Mesenchymal stem cell (in vitro differentiated cells and primary cell): ENCODE results near the gene C10orf143.
"Not testable (repeated sequence)": the region's sequence is repeated elsewhere in the genome, so short reads cannot be mapped to it uniquely, and the experiment has no call there.

Experiments used
- DNase-seq: peaks from one replicate; pipeline ENCODE4 v3.0.0-alpha.2; 2013
- H2AFZ ChIP-seq: one replicate; pipeline ENCODE4 v1.6.1; 2013; ENCODE audit warnings: low read depth, mild to moderate bottlenecking, control low read depth, inconsistent platforms, low read length, moderate library complexity
- H2AK5ac ChIP-seq: 2 replicates; pipeline ENCODE4 v1.6.1; 2013; ENCODE audit warnings: low read length, moderate library complexity, mild to moderate bottlenecking, inconsistent platforms; ENCODE audit not compliant: severe bottlenecking
- H2BK120ac ChIP-seq: one replicate; pipeline ENCODE4 v1.6.1; 2013; ENCODE audit warnings: low read depth, mild to moderate bottlenecking, inconsistent platforms, low read length, moderate library complexity
- H2BK12ac ChIP-seq, 2 experiments: one replicate each; pipeline ENCODE4 v1.6.1; 2013; ENCODE audit warnings: inconsistent platforms in 2 of 2, low read length in 2 of 2, mild to moderate bottlenecking in 2 of 2, moderate library complexity in 2 of 2, control low read depth in 1 of 2
- H2BK15ac ChIP-seq: one replicate; pipeline ENCODE4 v1.6.1; 2013; ENCODE audit warnings: mild to moderate bottlenecking, low read depth, inconsistent platforms; ENCODE audit not compliant: poor library complexity, severe bottlenecking
- H2BK5ac ChIP-seq: 2 replicates; pipeline ENCODE4 v1.6.1; 2013; ENCODE audit warnings: low read depth, mild to moderate bottlenecking, low read length, control low read depth, inconsistent platforms; ENCODE audit not compliant: poor library complexity, severe bottlenecking
- H3K14ac ChIP-seq, 2 experiments: one replicate each; pipeline ENCODE4 v1.6.1; 2013; ENCODE audit warnings: inconsistent platforms in 2 of 2, low read length in 2 of 2, control low read depth in 1 of 2, mild to moderate bottlenecking in 1 of 2, moderate library complexity in 1 of 2
- H3K18ac ChIP-seq, 2 experiments: one replicate each; pipeline ENCODE4 v1.6.1; 2013; ENCODE audit warnings: inconsistent platforms in 2 of 2, low read length in 2 of 2, control low read depth in 1 of 2, low read depth in 1 of 2, mild to moderate bottlenecking in 1 of 2
- H3K23ac ChIP-seq, 2 experiments: one replicate each; pipeline ENCODE4 v1.6.1; 2013; ENCODE audit warnings: inconsistent platforms in 2 of 2, low read length in 2 of 2, mild to moderate bottlenecking in 2 of 2, moderate library complexity in 2 of 2, control low read depth in 1 of 2
- H3K27ac ChIP-seq: 2 replicates; pipeline ENCODE4 v1.5.1; 2013; ENCODE audit warnings: mild to moderate bottlenecking, moderate library complexity, low read length, control low read depth, inconsistent platforms; ENCODE audit not compliant: poor library complexity, severe bottlenecking
- H3K27me3 ChIP-seq, 2 experiments: 2 replicates each; pipeline versions ENCODE4 v1.6.1 to v1.7.0; 2013; ENCODE audit warnings: low read length in 2 of 2, mild to moderate bottlenecking in 2 of 2, moderate library complexity in 2 of 2, control low read depth in 1 of 2, inconsistent platforms in 1 of 2; ENCODE audit not compliant: control insufficient read depth in 1 of 2, insufficient read depth in 1 of 2
- H3K36me3 ChIP-seq, 2 experiments: 2 replicates each; pipeline versions ENCODE4 v1.6.1 to v1.7.0; 2013; ENCODE audit warnings: low read length in 2 of 2, control low read depth in 1 of 2, inconsistent platforms in 1 of 2, low read depth in 1 of 2, mild to moderate bottlenecking in 1 of 2; ENCODE audit not compliant: insufficient read depth in 2 of 2, control insufficient read depth in 1 of 2
- H3K4ac ChIP-seq, 2 experiments: one replicate each; pipeline ENCODE4 v1.6.1; 2013; ENCODE audit warnings: inconsistent platforms in 2 of 2, low read length in 2 of 2, mild to moderate bottlenecking in 2 of 2, moderate library complexity in 2 of 2, control low read depth in 1 of 2, low read depth in 1 of 2
- H3K4me1 ChIP-seq: 2 replicates; pipeline ENCODE4 v1.6.1; 2013; ENCODE audit warnings: low read depth, low read length, control low read depth; ENCODE audit not compliant: control insufficient read depth, insufficient read depth
- H3K4me2 ChIP-seq: 2 replicates; pipeline ENCODE4 v1.6.1; 2013; ENCODE audit warnings: low read length, mild to moderate bottlenecking, inconsistent platforms; ENCODE audit not compliant: poor library complexity, severe bottlenecking
- H3K4me3 ChIP-seq, 2 experiments: 2 replicates each; pipeline versions ENCODE4 v1.5.1 to v1.7.0; 2013; ENCODE audit warnings: low read length in 2 of 2, mild to moderate bottlenecking in 2 of 2, control low read depth in 1 of 2, low read depth in 1 of 2; ENCODE audit not compliant: insufficient read depth in 1 of 2
- H3K79me1 ChIP-seq: replicated peaks from 2 replicates; pipeline ENCODE4 v1.6.1; 2013; ENCODE audit warnings: mild to moderate bottlenecking, control low read depth, low read length, inconsistent platforms; ENCODE audit not compliant: poor library complexity, severe bottlenecking
- H3K9ac ChIP-seq: 2 replicates; pipeline ENCODE4 v1.7.0; 2013; ENCODE audit warnings: mild to moderate bottlenecking, low read length, moderate library complexity
- H3K9me3 ChIP-seq: 2 replicates; pipeline ENCODE4 v1.7.0; 2013; ENCODE audit warnings: mild to moderate bottlenecking, low read length; ENCODE audit not compliant: control insufficient read depth
- H4K8ac ChIP-seq: one replicate; pipeline ENCODE4 v1.6.1; 2013; ENCODE audit warnings: inconsistent platforms, mild to moderate bottlenecking, low read length, moderate library complexity
- H4K91ac ChIP-seq: one replicate; pipeline ENCODE4 v1.6.1; 2013; ENCODE audit warnings: mild to moderate bottlenecking, low read length, inconsistent platforms
- WGBS: methylation state at CpG from one replicate; pipeline ENCODE4 v1.1.7; 2013; ENCODE audit warnings: mixed read lengths; 5-methylcytosine and 5-hydroxymethylcytosine counted together

Gene C10orf143

DNA sequence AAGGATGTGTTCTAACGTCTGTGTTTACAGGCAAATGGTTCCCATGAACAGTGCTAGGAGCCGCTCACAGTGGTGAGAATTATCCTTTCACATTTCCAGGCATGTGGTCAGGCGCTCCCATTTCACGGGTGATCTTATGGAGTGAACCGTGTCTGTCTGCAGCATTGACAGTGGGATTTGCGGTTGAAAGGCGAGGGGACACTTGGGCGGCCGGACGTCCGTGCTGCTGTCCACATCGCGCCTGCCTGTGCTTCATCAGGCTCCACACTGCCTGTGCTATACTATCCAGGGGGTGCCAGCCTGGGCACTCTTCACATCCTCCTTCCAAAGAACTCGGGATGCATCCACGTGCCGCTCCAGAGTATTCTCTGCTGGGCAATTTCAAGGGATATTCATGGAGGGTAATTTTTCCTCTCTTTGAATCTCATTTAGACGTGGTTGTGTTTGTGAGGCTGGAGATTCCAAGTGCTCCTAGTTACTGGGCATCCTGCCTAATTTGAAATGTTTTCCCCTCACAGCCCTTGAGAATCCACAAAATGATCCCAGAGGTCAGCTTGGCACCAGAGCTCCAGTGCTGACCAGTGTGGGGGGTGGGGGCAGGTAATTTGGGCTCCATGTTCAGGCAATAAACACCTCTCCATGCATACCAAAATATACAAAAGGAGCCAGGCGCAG lies 84.7 kb downstream of the C10orf143 start:
- H2AK5ac ChIP-seq: no peak overlapping the region
- H3K14ac ChIP-seq: no peak overlapping the region
- H3K4me3 ChIP-seq: no peak overlapping the region
- DNase-seq: no peak
- H3K27me3 ChIP-seq: no peaks in the 10 kb centered on the region
- H2BK12ac ChIP-seq: no peak overlapping the region
- no peaks in the 10 kb centered on the region for H3K79me1 ChIP-seq
- H3K23ac ChIP-seq: no peak overlapping the region
- H4K8ac ChIP-seq: no peak overlapping the region
- no peaks in the 10 kb centered on the region for H3K4me1 ChIP-seq
- H4K91ac ChIP-seq: no peak overlapping the region
- no peak overlapping the region for H2BK15ac ChIP-seq
- no peak overlapping the region for H3K18ac ChIP-seq
- H2BK120ac ChIP-seq: no peak overlapping the region
- H3K36me3 ChIP-seq: no peaks in the 10 kb centered on the region
- H3K9me3 ChIP-seq: no peaks in the 10 kb centered on the region
- no peak overlapping the region for H3K4me2 ChIP-seq
- no peak overlapping the region for H3K4ac ChIP-seq
- no peak overlapping the region for H2AFZ ChIP-seq
- H3K9ac ChIP-seq: no peak overlapping the region
- no peak overlapping the region for H2BK5ac ChIP-seq
- WGBS: 88% methylated on average over 17 of the region's 18 CpGs
- H3K27ac ChIP-seq: no peak overlapping the region

DNA sequence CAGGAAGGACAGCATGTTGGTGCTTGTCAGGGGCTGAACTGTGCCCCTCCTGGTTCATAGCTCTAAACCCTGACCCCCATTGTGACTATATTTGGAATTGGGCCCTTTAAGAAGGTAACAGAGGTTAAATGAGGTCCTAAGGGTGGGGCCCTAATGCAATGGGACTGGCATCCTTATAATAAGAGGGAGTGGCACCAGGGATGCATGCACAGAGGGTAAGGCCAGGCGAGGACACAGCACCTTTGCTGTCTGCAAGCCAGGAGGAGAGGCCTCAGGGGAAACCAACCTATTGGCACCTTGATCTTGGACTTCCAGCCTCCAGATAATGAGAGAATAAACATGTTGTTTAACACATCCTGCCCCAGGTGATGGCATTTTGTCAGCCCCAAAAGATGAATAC lies 85.3 kb downstream of the C10orf143 start:
- Histone ChIP-seq H4K91ac (no peak overlapping the region), H3K27ac (no peak overlapping the region), H3K27me3 (no peaks in the 10 kb centered on the region), H3K9ac (no peak overlapping the region), H3K23ac (no peak overlapping the region), H2BK5ac (no peak overlapping the region), H3K4me2 (no peak overlapping the region), H3K4me3 (no peak overlapping the region), H2AFZ (no peak overlapping the region), H3K36me3 (no peaks in the 10 kb centered on the region), H3K14ac (no peak overlapping the region), H3K79me1 (no peaks in the 10 kb centered on the region), H2BK12ac (no peak overlapping the region), H3K4me1 (no peaks in the 10 kb centered on the region), H4K8ac (no peak overlapping the region), H2AK5ac (no peak overlapping the region), H2BK120ac (no peak overlapping the region), H3K9me3 (no peaks in the 10 kb centered on the region), H3K18ac (no peak overlapping the region), H3K4ac (no peak overlapping the region), H2BK15ac (no peak overlapping the region)
- WGBS: 77% methylated on average over 1 of the region's 1 CpG
- no peak for DNase-seq

DNA sequence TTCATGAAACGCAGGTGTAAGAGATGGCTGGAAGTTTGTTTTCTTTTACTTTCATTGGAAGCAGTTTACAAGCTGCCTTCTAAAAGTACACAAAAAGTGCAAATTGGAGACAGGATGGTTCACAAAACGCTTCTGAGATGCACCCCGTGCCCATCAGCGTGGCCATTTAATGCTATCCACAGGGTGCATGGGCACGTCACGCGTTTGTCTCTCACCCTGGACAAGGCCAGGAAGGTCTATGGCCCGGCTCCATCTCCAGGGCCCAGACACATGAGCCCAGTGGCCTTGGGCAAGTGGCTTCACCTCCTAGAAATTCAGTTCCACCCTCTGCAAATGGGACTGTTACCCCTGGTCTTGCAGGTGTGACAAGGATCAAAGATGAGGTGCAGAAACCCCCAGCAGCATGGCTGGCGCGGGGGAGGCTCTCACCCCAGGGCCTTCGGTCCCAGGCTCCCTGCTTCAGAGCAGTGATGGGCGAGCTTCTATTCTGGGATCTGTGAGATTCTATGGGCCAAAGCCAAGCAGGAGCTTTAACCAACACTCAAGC lies 85.8 kb downstream of the C10orf143 start:
- Histone ChIP-seq H3K36me3 (no peaks in the 10 kb centered on the region), H2BK15ac (no peak overlapping the region), H4K8ac (no peak overlapping the region), H3K27ac (no peak overlapping the region), H3K4me3 (no peak overlapping the region), H3K14ac (no peak overlapping the region), H3K4me2 (no peak overlapping the region), H3K79me1 (no peaks in the 10 kb centered on the region), H3K27me3 (no peaks in the 10 kb centered on the region), H2BK120ac (no peak overlapping the region), H3K23ac (no peak overlapping the region), H3K4me1 (no peaks in the 10 kb centered on the region), H3K9me3 (no peaks in the 10 kb centered on the region), H2AFZ (no peak overlapping the region), H2AK5ac (no peak overlapping the region), H4K91ac (no peak overlapping the region), H3K18ac (no peak overlapping the region), H3K4ac (no peak overlapping the region), H2BK12ac (no peak overlapping the region), H2BK5ac (no peak overlapping the region), H3K9ac (no peak overlapping the region)
- WGBS: 89% methylated on average over 11 of the region's 12 CpGs
- no peak for DNase-seq

DNA sequence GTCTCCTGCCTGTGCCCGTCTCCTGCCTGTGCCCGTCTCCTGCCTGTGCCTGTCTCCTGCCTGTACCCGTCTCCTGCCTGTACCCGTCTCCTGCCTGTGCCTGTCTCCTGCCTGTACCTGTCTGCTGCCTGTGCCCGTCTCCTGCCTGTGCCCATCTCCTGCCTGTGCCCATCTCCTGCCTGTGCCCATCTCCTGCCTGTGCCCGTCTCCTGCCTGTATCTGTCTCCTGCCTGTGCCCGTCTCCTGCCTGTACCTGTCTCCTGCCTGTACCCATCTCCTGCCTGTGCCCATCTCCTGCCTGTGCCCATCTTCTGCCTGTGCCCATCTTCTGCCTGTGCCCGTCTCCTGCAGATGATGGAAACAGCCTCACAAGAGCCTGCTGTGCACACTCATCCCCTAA lies 86.3 kb downstream of the C10orf143 start:
- not testable (repeated sequence) for H2AK5ac ChIP-seq, H4K8ac ChIP-seq, H3K4ac ChIP-seq, H2BK12ac ChIP-seq, H2AFZ ChIP-seq, H3K4me2 ChIP-seq, H3K79me1 ChIP-seq, H3K36me3 ChIP-seq, H3K14ac ChIP-seq, H3K4me1 ChIP-seq, H3K9ac ChIP-seq, H3K4me3 ChIP-seq, H3K23ac ChIP-seq, H2BK5ac ChIP-seq, H3K27ac ChIP-seq, H4K91ac ChIP-seq, DNase-seq, H3K27me3 ChIP-seq, H3K9me3 ChIP-seq, H3K18ac ChIP-seq, H2BK15ac ChIP-seq, H2BK120ac ChIP-seq
- 90% methylated on average over 8 of the region's 8 CpGs for WGBS
